Nephron progenitor cell (in vitro differentiated cells): ENCODE results near the gene SRGAP3.

ENCODE experiments used
- DNase-seq: peaks from one replicate; pipeline ENCODE4 v3.0.0; 2021
- H3K27ac Mint-ChIP-seq: 2 replicates; pipeline ENCODE4 v1.8.0; 2021; ENCODE audit warnings: mild to moderate bottlenecking, moderate library complexity, mixed read lengths
- H3K27me3 Mint-ChIP-seq: 2 replicates; pipeline ENCODE4 v1.8.0; 2021; ENCODE audit warnings: mild to moderate bottlenecking, low read depth, mixed read lengths; ENCODE audit not compliant: poor library complexity
- H3K36me3 Mint-ChIP-seq: 2 replicates; pipeline ENCODE4 v1.8.0; 2021; ENCODE audit warnings: low read depth, mixed read lengths
- H3K4me1 Mint-ChIP-seq: 2 replicates; pipeline ENCODE4 v1.8.0; 2021; ENCODE audit warnings: mixed read lengths
- H3K4me3 Mint-ChIP-seq: 2 replicates; pipeline ENCODE4 v1.8.0; 2021; ENCODE audit warnings: mild to moderate bottlenecking, moderate library complexity, mixed read lengths
- H3K9me3 Mint-ChIP-seq: 2 replicates; pipeline ENCODE4 v1.8.0; 2021; ENCODE audit warnings: mild to moderate bottlenecking, moderate library complexity, mixed read lengths
- CTCF ChIP-seq: fragments of 200-600 bp; sonication (generic); IDR thresholded peaks from 2 replicates; pipeline ENCODE4 v1.5.0; 2021; ENCODE audit warnings: antibody characterized with exemption

SRGAP3 gene

DNA sequence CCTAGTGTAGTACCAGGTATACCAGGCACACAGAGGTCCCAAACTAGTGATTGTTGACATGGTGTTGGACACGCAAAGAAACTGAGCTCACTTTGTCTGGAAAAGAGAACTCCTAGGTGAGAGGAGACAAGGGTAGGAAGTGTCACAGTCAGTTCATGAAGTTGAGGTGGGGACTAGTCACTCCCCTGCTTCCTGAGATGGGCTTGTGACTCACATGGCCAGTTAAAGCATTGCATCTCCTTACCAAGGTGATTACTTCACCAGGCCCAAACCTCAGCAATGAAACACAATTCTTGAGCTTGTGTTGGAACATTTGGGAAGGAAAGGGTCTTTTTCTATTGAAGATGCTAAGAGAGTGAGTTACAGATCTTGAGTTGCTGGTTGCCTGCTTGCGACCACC is 236.9 kb downstream of the SRGAP3 start:
- DNase-seq, result no peak
- peaks cover 85% of the 10 kb centered on the region for H3K36me3 Mint-ChIP-seq
- TF ChIP-seq CTCF, result no peak
- H3K4me1 Mint-ChIP-seq, result peaks cover 5% of the 10 kb centered on the region
- H3K27ac Mint-ChIP-seq, result no peak overlapping the region
- no peak overlapping the region for H3K4me3 Mint-ChIP-seq
- peaks cover 12% of the 10 kb centered on the region for H3K27me3 Mint-ChIP-seq
- peaks cover 3% of the 10 kb centered on the region for H3K9me3 Mint-ChIP-seq

DNA sequence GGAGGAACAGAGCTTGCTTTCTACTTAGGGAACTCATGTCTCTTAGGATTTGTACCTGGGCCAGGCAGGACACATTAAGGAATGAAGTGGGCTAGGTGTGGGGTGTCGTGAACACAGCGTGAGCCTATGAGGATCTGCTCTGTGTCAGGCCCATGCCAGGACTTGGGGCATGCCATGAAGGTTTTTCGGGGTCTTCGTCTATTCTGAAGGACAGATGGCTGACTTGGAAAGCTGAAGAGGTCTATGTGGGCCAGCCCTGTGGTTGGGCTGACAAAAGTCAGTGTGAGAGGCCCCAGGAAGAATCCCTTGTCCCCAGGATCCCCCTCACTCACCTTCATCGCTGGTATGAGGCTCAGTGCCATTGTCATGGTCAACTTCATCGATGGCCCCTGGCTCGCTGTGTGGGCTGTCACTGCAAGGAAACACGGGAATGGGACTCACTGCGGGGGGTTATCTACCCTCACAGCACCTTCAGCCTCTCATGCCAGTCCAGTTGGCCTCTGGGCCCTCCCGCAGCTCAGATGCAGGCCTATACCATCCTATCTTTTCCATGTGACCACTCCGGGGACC is 239.4 kb downstream of the SRGAP3 start:
- Mint-ChIP-seq H3K4me3 (no peak overlapping the region), H3K9me3 (peaks cover 3% of the 10 kb centered on the region), H3K27me3 (peaks cover 4% of the 10 kb centered on the region), H3K36me3 (peaks cover 70% of the 10 kb centered on the region), H3K4me1 (peaks cover 2% of the 10 kb centered on the region), H3K27ac (no peak overlapping the region)
- DNase-seq, result no peak
- TF ChIP-seq CTCF, result no peak

DNA sequence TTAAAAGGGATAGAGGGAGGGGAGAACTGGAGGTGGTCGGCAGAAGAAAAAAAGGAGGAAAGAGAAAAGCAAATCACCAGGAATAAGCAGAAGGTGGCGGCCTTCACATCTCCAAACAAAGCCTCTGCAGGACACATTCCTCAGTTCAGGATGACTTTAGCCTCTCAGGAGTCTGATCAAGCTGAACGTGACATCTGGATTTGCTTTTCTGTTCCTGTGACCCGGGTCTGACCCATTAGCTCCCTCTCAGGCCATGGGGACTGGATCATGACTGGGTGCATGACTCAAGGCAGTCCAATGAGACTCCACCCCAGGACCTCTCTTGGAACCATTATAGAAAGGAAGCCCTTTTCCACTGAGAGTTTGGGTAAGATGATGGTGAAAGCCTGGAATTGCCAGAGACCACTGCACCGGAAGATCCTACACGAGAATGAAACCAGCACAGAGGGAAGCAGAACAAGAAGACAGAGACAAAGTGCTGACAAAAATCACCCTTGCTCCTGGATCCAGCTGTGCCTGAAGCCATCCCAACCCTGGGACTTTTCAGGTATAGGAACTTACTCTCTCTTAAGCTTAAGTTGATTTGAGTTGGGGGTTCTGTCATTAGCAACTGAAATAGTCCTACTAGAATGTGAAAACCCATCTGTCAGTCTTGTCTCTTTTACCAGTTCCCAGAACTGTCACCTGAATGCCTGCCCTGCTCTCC is 240.7 kb downstream of the SRGAP3 start:
- no peak for TF ChIP-seq CTCF
- peaks cover 3% of the 10 kb centered on the region for H3K9me3 Mint-ChIP-seq
- DNase-seq, result no peak
- no peak overlapping the region for H3K4me3 Mint-ChIP-seq
- peaks cover 73% of the 10 kb centered on the region for H3K36me3 Mint-ChIP-seq
- peak overlapping the region; percentile 13 for H3K27ac Mint-ChIP-seq
- no peaks in the 10 kb centered on the region for H3K4me1 Mint-ChIP-seq
- peaks cover 4% of the 10 kb centered on the region for H3K27me3 Mint-ChIP-seq

DNA sequence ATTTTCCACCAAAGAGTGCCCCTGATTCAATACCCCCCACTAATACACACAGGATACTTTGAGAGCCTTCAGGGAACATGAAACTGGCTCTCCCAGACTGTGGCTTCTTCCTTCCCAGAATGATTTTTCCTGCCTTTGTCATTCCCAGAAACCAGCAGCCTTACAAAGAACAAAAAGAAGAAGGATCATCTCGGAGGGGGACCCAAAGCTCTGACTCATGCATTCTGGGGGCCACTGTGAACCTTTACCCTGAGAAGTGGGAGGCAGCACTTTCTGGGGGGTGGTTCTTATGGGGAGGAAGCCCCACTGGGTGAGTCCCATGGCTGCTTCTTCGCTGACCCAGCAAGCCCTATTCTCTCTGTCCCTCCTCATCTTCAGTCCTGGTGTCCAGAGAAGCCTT is 241.5 kb downstream of the SRGAP3 start:
- no peak overlapping the region for H3K4me3 Mint-ChIP-seq
- H3K4me1 Mint-ChIP-seq, result no peaks in the 10 kb centered on the region
- no peak for DNase-seq
- peaks cover 3% of the 10 kb centered on the region for H3K9me3 Mint-ChIP-seq
- no peak for TF ChIP-seq CTCF
- peaks cover 4% of the 10 kb centered on the region for H3K27me3 Mint-ChIP-seq
- peak overlapping the region; percentile 13 for H3K27ac Mint-ChIP-seq
- peaks cover 66% of the 10 kb centered on the region for H3K36me3 Mint-ChIP-seq

DNA sequence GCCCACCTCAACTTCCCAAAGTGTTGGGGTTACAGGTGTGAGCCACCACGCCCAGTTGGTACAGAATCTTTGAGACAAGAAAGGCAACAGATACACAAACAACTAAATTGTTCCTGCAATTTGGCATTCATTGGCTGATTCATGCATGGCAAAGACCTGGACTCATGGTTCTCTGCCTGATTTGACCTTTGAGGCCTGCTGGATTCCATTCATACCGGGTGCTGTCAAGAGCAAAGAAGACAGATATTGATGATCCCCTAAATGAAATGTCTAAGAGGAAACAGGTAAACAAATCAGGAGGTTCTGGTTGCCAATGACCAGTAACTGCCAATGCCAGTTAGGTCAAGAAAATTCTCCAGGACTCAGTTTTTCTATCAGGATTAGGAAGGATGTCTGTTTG is 242.2 kb downstream of the SRGAP3 start:
- TF ChIP-seq CTCF, result no peak
- Mint-ChIP-seq H3K4me1 (no peaks in the 10 kb centered on the region), H3K27ac (no peak overlapping the region), H3K27me3 (peaks cover 4% of the 10 kb centered on the region), H3K36me3 (peaks cover 59% of the 10 kb centered on the region), H3K9me3 (peaks cover 3% of the 10 kb centered on the region), H3K4me3 (no peak overlapping the region)
- DNase-seq, result no peak

DNA sequence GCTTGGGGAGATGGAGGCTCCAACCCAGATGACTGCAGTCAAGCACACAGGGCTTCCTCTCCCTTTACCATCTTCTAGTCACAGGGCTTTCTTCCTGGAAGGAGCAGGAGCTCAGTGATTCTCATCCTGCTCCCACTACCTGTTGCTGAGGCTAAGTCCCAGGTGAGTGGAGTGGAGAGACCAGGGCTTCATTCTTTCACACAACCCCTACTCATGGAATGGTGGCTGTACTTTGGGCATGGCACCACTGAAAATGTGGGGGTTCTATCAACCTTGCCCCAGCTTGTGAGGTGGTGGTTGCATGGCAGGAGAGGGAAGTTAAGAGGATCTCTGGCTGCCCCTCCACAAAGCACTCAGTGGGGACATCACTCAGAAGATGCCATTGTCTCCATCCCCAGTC is 249.4 kb downstream of the SRGAP3 start:
- Mint-ChIP-seq H3K4me1 (peaks cover 15% of the 10 kb centered on the region), H3K36me3 (peaks cover 17% of the 10 kb centered on the region), H3K27me3 (peaks cover 17% of the 10 kb centered on the region), H3K9me3 (no peaks in the 10 kb centered on the region), H3K27ac (no peak overlapping the region), H3K4me3 (no peak overlapping the region)
- TF ChIP-seq CTCF, result no peak
- DNase-seq, result no peak
